HG02763 (cell line): ENCODE data around the gene LAMA3.
"Not testable (repeated sequence)": the region's sequence is repeated elsewhere in the genome, so short reads cannot be mapped to it uniquely, and the experiment has no call there.

ENCODE experiments used
- ATAC-seq: cut with Tn5 transposase; IDR thresholded peaks from one replicate; pipeline ENCODE4 v1.9.1; 2021; ENCODE audit warnings: mild to moderate bottlenecking, moderate library complexity; ENCODE audit not compliant: unreplicated experiment

LAMA3 gene

GRCh38 chr18:23703987-23704384, 14.7 kb downstream of the LAMA3 start:
- no peak for ATAC-seq

GRCh38 chr18:23704806-23705205, 15.6 kb downstream of the LAMA3 start:
- ATAC-seq: no peak

- no peak for ATAC-seq
These were observed 17.9 kb downstream of the LAMA3 start for GRCh38 chr18:23706971-23707640.

- ATAC-seq: no peak
These were observed 20.8 kb downstream of the LAMA3 start for GRCh38 chr18:23710068-23710527.

- ATAC-seq: no peak
These were observed 21.7 kb downstream of the LAMA3 start for GRCh38 chr18:23710946-23711345.

- no peak for ATAC-seq
These were observed 22.2 kb downstream of the LAMA3 start for GRCh38 chr18:23711426-23711825.

- ATAC-seq: no peak
These were observed 23.2 kb downstream of the LAMA3 start for GRCh38 chr18:23712445-23712844.

GRCh38 chr18:23714576-23714975, 25.3 kb downstream of the LAMA3 start:
- ATAC-seq: no peak

- not testable (repeated sequence) for ATAC-seq
These were observed 26.8 kb downstream of the LAMA3 start for GRCh38 chr18:23716079-23716478.

- ATAC-seq: no peak
These were observed 27.3 kb downstream of the LAMA3 start for GRCh38 chr18:23716516-23716915.

- ATAC-seq: no peak
These were observed 27.7 kb downstream of the LAMA3 start for GRCh38 chr18:23716966-23717365.

GRCh38 chr18:23718243-23718720, 29.0 kb downstream of the LAMA3 start:
- ATAC-seq: no peak

- ATAC-seq: no peak
These were observed 29.5 kb downstream of the LAMA3 start for GRCh38 chr18:23718731-23719130.

- ATAC-seq: no peak
These were observed 30.5 kb downstream of the LAMA3 start for GRCh38 chr18:23719634-23720201.

GRCh38 chr18:23721696-23722480, 32.6 kb downstream of the LAMA3 start:
- no peak for ATAC-seq

- ATAC-seq: no peak
These were observed 33.4 kb downstream of the LAMA3 start for GRCh38 chr18:23722646-23723045.

- ATAC-seq: no peak
These were observed 33.9 kb downstream of the LAMA3 start for GRCh38 chr18:23723121-23723520.

GRCh38 chr18:23724681-23725080, 35.4 kb downstream of the LAMA3 start:
- no peak for ATAC-seq

GRCh38 chr18:23725351-23725750, 36.1 kb downstream of the LAMA3 start:
- no peak for ATAC-seq

GRCh38 chr18:23725827-23726661, 36.8 kb downstream of the LAMA3 start:
- ATAC-seq: no peak
